Natural killer cell (primary cell): ENCODE results near the gene TMEM132D. TPM values are rescaled to one million over a fixed set of nuclear protein-coding genes. Genes with fewer than 3 reads are reported as not detected.

Experiments
- ATAC-seq, 3 donors: fragments of 150-1000 bp in 2 of 3; fragments of 200-7000 bp in 1 of 3; cut with Tn5 transposase; 1 replicate in 1 of 3; 2 replicates in 2 of 3; pipeline ENCODE4 v1.10.0; 2021; ENCODE audit warnings: mild to moderate bottlenecking in 2 of 3, moderate library complexity in 2 of 3
- DNase-seq, 2 donors: peaks; one replicate each; pipeline versions ENCODE4 v3.0.0 to v3.0.0-alpha.2; 2013 to 2021; ENCODE audit warnings: mixed read lengths in 1 of 2
- H3K27ac ChIP-seq: one replicate; pipeline ENCODE4 v1.5.1; 2013; ENCODE audit warnings: mild to moderate bottlenecking, low read length
- H3K27me3 ChIP-seq: one replicate; pipeline ENCODE4 v1.6.1; 2013; ENCODE audit warnings: low read length; ENCODE audit not compliant: control insufficient read depth, insufficient read depth
- H3K36me3 ChIP-seq: one replicate; pipeline ENCODE4 v1.6.1; 2013; ENCODE audit warnings: low read length; ENCODE audit not compliant: control insufficient read depth, insufficient read depth
- H3K4me1 ChIP-seq: one replicate; pipeline ENCODE4 v1.6.1; 2013; ENCODE audit warnings: low read length; ENCODE audit not compliant: control insufficient read depth, insufficient read depth
- H3K4me3 ChIP-seq: one replicate; pipeline ENCODE4 v1.5.1; 2013; ENCODE audit warnings: low read length
- H3K9me3 ChIP-seq: one replicate; pipeline ENCODE4 v1.6.1; 2013; ENCODE audit warnings: low read length; ENCODE audit not compliant: control insufficient read depth, insufficient read depth
- H3K27ac Mint-ChIP-seq, 2 donors: one replicate each; pipeline ENCODE4 v1.8.0; 2022; ENCODE audit warnings: mild to moderate bottlenecking in 2 of 2, mixed read lengths in 2 of 2, moderate library complexity in 1 of 2
- H3K27me3 Mint-ChIP-seq, 2 donors: one replicate each; pipeline ENCODE4 v1.8.0; 2022; ENCODE audit warnings: low read depth in 2 of 2, mixed read lengths in 2 of 2
- H3K36me3 Mint-ChIP-seq: one replicate; pipeline ENCODE4 v1.8.0; 2022; ENCODE audit warnings: mixed read lengths
- H3K4me1 Mint-ChIP-seq, 2 donors: one replicate each; pipeline ENCODE4 v1.8.0; 2022; ENCODE audit warnings: mixed read lengths in 2 of 2
- H3K4me3 Mint-ChIP-seq: one replicate; pipeline ENCODE4 v1.8.0; 2022; ENCODE audit warnings: mild to moderate bottlenecking, moderate library complexity, mixed read lengths
- H3K9me3 Mint-ChIP-seq, 2 donors: one replicate each; pipeline ENCODE4 v1.8.0; 2022; ENCODE audit warnings: mixed read lengths in 2 of 2
- WGBS: methylation state at CpG from one replicate; pipeline ENCODE4 v1.1.7; 2013; ENCODE audit warnings: missing lambda C conversion rate; ENCODE audit not compliant: insufficient coverage; 5-methylcytosine and 5-hydroxymethylcytosine counted together
- intact Hi-C: fragments of 100-400 bp; cut with micrococcal nuclease; formaldehyde crosslinking; loops from one replicate; pipeline ENCODE4 v1.14.2; 2022
- total RNA-seq, 4 donors: library from RNA; stranded (reverse); fragments of 120-200 nt in 1 of 4; gene quantifications; one replicate each; pipeline versions ENCODE4 v1.2.3 to v1.2.4, GENCODE V29; 2013 to 2022
- TF ChIP-seq, protein P1 (sequence below): fragments of 200-600 bp; IDR thresholded peaks from one replicate; pipeline ENCODE4 v1.8.0; 2022; ENCODE audit warnings: antibody characterized with exemption

TMEM132D gene
- total RNA-seq, 3 donors from 2014 or later (not counting 1 experiment from before 2014, with no cell fraction given) = not detected

DNA sequence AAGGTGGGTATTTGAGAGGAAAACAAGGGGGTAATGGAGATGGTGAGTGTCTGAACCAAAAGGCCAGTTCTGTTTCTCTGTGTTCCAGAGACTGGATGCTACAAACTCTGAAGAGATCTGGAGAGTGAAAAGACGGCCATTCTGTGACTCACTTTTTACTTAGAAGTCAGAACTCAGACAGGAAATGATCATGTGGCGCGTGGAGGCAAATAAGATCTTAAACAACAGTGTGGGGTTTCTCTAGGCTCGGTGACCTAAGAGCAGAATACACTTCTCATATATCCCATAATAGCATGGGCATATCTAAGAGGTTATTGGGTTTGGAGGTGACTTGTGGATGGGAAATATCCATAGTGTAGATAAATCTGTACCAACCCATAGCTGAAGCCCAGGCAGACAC is 463.5 kb downstream of the TMEM132D start:
- Mint-ChIP-seq H3K36me3 (no peaks in the 10 kb centered on the region), H3K4me3 (no peak overlapping the region), H3K27me3 (peaks cover 6 to 10% of the 10 kb centered on the region in 2 donors), H3K9me3 (no peaks in the 10 kb centered on the region), H3K27ac (no peak overlapping the region), H3K4me1 (no peaks in the 10 kb centered on the region)
- H3K27me3 ChIP-seq = no peaks in the 10 kb centered on the region
- H3K4me1 ChIP-seq = no peaks in the 10 kb centered on the region
- no peak overlapping the region for H3K27ac ChIP-seq
- H3K4me3 ChIP-seq = no peak overlapping the region
- intact Hi-C loops = no loop called here
- DNase-seq (no peak), ATAC-seq (no peak)
- no peaks in the 10 kb centered on the region for H3K36me3 ChIP-seq
- no peaks in the 10 kb centered on the region for H3K9me3 ChIP-seq
- TF ChIP-seq, protein P1, sequence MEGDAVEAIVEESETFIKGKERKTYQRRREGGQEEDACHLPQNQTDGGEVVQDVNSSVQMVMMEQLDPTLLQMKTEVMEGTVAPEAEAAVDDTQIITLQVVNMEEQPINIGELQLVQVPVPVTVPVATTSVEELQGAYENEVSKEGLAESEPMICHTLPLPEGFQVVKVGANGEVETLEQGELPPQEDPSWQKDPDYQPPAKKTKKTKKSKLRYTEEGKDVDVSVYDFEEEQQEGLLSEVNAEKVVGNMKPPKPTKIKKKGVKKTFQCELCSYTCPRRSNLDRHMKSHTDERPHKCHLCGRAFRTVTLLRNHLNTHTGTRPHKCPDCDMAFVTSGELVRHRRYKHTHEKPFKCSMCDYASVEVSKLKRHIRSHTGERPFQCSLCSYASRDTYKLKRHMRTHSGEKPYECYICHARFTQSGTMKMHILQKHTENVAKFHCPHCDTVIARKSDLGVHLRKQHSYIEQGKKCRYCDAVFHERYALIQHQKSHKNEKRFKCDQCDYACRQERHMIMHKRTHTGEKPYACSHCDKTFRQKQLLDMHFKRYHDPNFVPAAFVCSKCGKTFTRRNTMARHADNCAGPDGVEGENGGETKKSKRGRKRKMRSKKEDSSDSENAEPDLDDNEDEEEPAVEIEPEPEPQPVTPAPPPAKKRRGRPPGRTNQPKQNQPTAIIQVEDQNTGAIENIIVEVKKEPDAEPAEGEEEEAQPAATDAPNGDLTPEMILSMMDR = no peak
- 65% methylated on average over 1 of the region's 4 CpGs for WGBS

DNA sequence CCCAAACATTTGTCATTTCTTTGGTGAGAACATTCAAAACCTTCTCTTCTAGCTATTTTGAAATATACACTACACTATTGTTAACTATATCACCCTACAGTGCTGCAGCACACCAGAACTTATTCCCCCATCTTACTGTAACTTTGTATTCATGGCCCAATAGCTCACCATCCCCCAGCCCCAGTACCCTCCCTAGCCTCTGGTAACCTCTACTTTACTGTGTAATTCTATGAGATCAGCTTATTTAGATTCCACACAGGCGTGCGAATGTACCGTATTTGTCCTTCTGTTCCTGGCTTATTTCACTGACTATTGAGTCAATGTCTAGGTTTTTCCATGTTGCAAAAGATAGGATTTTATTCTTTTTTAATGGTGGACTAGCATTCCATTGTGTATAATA is 469.0 kb downstream of the TMEM132D start:
- peaks cover 4 to 6% of the 10 kb centered on the region in 2 donors for H3K9me3 Mint-ChIP-seq
- Histone ChIP-seq H3K9me3 (no peaks in the 10 kb centered on the region), H3K27ac (no peak overlapping the region), H3K27me3 (no peaks in the 10 kb centered on the region), H3K36me3 (no peaks in the 10 kb centered on the region), H3K4me3 (no peak overlapping the region), H3K4me1 (no peaks in the 10 kb centered on the region)
- ATAC-seq (no peak), DNase-seq (no peak)
- H3K4me3 Mint-ChIP-seq = no peak overlapping the region
- peaks cover 0 to 7% of the 10 kb centered on the region in 2 donors for H3K27me3 Mint-ChIP-seq
- WGBS = 100% methylated on average over 3 of the region's 3 CpGs
- H3K4me1 Mint-ChIP-seq = no peaks in the 10 kb centered on the region
- H3K36me3 Mint-ChIP-seq = no peaks in the 10 kb centered on the region
- no peak overlapping the region for H3K27ac Mint-ChIP-seq
- TF ChIP-seq, protein P1 = no peak
- intact Hi-C loops = no loop called here

DNA sequence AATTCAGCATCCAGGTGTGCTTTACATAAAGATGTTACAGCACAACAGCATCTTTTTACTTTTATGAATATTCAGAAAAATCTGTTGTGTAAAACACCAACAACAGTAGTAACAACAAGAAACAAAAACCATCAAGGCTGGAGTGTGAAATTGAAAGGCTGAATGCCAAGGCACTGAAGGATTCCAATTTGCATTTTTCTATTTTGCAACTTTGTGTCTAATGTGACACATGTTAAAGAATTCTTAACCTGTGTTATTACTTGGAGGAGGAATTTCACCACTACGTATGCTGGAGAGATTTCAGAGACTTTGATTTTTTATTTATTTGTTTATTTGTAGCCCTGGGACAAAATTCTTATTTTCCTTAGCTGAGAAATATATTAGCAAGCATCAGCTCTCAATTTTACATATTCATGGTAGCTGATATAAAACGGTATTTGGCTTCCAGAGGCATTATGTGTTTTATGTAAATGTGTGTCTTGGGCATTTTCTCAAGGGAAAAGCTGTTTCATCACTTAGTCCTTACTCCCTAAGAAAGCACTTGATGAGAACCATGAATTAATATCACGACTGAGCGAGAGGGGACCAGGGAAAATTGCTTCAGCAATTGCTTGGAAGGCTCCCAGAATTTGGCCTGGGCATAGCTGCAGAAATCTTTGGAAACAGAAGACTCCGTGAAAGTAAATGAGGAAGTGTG is 475.4 kb downstream of the TMEM132D start:
- ATAC-seq (no peak), DNase-seq (no peak)
- intact Hi-C loops = no loop called here

More for the DNA sequence above, 475.4 kb downstream of the TMEM132D start:
- no peaks in the 10 kb centered on the region for H3K4me1 Mint-ChIP-seq
- no peaks in the 10 kb centered on the region for H3K4me1 ChIP-seq
- no peaks in the 10 kb centered on the region for H3K36me3 Mint-ChIP-seq
- no peaks in the 10 kb centered on the region for H3K27me3 Mint-ChIP-seq
- H3K36me3 ChIP-seq = no peaks in the 10 kb centered on the region
- H3K27me3 ChIP-seq = no peaks in the 10 kb centered on the region
- no peak overlapping the region for H3K27ac Mint-ChIP-seq
- TF ChIP-seq, protein P1 = no peak
- WGBS = 74% methylated on average over 4 of the region's 5 CpGs
- H3K27ac ChIP-seq = no peak overlapping the region
- peaks cover 4 to 6% of the 10 kb centered on the region in 2 donors for H3K9me3 Mint-ChIP-seq
- H3K4me3 Mint-ChIP-seq = no peak overlapping the region
- H3K9me3 ChIP-seq = no peaks in the 10 kb centered on the region
- H3K4me3 ChIP-seq = no peak overlapping the region
